MM.1S (cell line): ENCODE measurements around the gene MAGI2.

ENCODE experiments used
- EZH2 ChIP-seq: fragments of 300-600 bp; sonication (generic); optimal IDR thresholded peaks from 2 replicates; pipeline ENCODE3; 2017; ENCODE audit warnings: low read depth, mild to moderate bottlenecking, antibody characterized with exemption, low read length, mixed read lengths
- TF ChIP-seq, protein P1 (sequence below): fragments of 300-600 bp; sonication (generic); IDR thresholded peaks from 2 replicates; pipeline ENCODE4 v1.5.1; 2016; ENCODE audit warnings: antibody characterized with exemption, low read length, mixed read lengths

DNA sequence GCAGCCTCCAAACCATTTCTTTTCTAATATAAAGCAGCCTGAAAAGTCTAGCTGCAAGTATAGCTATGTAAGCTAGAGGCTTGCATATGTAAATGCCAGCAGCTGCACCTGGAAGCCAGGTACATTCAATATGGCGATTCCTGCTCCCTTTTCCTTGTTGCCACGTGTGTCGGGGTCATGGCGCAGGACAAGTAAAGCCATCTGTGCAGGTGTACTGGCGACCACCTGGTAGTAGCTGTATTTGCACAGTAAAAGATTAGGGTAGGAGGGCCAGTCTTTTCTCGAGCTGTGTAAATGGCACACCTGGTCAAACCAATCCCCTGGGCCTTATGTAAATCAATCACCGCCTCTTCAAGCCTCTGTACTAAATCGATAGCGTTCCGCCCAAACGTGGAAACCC, 484.5 kb downstream of the MAGI2 start:
- TF ChIP-seq, protein P1, sequence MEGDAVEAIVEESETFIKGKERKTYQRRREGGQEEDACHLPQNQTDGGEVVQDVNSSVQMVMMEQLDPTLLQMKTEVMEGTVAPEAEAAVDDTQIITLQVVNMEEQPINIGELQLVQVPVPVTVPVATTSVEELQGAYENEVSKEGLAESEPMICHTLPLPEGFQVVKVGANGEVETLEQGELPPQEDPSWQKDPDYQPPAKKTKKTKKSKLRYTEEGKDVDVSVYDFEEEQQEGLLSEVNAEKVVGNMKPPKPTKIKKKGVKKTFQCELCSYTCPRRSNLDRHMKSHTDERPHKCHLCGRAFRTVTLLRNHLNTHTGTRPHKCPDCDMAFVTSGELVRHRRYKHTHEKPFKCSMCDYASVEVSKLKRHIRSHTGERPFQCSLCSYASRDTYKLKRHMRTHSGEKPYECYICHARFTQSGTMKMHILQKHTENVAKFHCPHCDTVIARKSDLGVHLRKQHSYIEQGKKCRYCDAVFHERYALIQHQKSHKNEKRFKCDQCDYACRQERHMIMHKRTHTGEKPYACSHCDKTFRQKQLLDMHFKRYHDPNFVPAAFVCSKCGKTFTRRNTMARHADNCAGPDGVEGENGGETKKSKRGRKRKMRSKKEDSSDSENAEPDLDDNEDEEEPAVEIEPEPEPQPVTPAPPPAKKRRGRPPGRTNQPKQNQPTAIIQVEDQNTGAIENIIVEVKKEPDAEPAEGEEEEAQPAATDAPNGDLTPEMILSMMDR: no peak
- TF ChIP-seq EZH2: no peak
